ENCODE measurements around the gene ESRP2.

Gene ESRP2

DNA sequence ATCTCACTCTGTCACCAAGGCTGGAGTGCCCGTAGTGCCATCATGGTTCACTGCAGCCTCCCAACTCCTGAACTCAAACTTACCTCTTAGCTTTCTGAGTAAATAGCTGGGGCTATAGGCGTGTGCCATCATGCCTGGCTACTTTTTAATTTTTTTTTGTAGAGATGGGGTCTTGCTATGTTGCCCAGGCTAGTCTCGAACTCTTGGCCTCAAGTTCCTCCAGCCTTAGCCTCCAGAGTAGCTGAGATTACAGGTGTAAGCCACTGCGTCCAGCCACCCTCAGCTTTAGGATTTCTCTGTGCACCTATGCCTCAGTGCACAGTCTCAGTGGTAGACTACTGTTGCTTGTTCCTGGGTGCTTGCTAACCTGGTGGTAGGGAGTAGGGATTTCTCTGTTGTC, 33.9 kb upstream of the ESRP2 start:
- CTCF ChIA-PET, result no interaction called here
- H3K4me1 ChIP-seq (ENCODE audit: control insufficient read depth, insufficient read depth, low read length), result peaks cover 17% of the 10 kb centered on the region
- no peak overlapping the region for H3K4me3 ChIP-seq (ENCODE audit: low read depth, low read length)
- no peaks in the 10 kb centered on the region for H3K9me3 ChIP-seq (ENCODE audit: control insufficient read depth, insufficient read depth, low read depth, low read length)
- TF ChIP-seq ZNF146 (tag by site-specific recombination; IDR thresholded peaks at IDR 0.05) (no peak), ZNF473 (tag by site-specific recombination; IDR thresholded peaks at IDR 0.05) (no peak), ZNF560 (tag by site-specific recombination; IDR thresholded peaks at IDR 0.05; ENCODE audit: borderline replicate concordance) (no peak), ZNF521 (tag by site-specific recombination; IDR thresholded peaks at IDR 0.05) (no peak), ZNF629 (tag by site-specific recombination; IDR thresholded peaks at IDR 0.05) (no peak), IKZF3 (tag by site-specific recombination; IDR thresholded peaks at IDR 0.05) (no peak), KLF9 (tag by site-specific recombination; IDR thresholded peaks at IDR 0.05; ENCODE audit: low read depth) (no peak), ZNF529 (tag by site-specific recombination; IDR thresholded peaks at IDR 0.05; ENCODE audit: insufficient replicate concordance) (no peak), KLF7 (tag by site-specific recombination; IDR thresholded peaks at IDR 0.05; ENCODE audit: borderline replicate concordance) (no peak), YY2 (tag by site-specific recombination; IDR thresholded peaks at IDR 0.05) (no peak), ZNF561 (tag by site-specific recombination; IDR thresholded peaks at IDR 0.05; ENCODE audit: borderline replicate concordance) (no peak), ZNF121 (tag by site-specific recombination; IDR thresholded peaks at IDR 0.05) (peak; percentile 94), ZBTB20 (tag by site-specific recombination; IDR thresholded peaks at IDR 0.05) (0 out of 2 replicates have a peak, but pooled peaks have one; percentile 28)
- TF ChIP-seq, protein P1, sequence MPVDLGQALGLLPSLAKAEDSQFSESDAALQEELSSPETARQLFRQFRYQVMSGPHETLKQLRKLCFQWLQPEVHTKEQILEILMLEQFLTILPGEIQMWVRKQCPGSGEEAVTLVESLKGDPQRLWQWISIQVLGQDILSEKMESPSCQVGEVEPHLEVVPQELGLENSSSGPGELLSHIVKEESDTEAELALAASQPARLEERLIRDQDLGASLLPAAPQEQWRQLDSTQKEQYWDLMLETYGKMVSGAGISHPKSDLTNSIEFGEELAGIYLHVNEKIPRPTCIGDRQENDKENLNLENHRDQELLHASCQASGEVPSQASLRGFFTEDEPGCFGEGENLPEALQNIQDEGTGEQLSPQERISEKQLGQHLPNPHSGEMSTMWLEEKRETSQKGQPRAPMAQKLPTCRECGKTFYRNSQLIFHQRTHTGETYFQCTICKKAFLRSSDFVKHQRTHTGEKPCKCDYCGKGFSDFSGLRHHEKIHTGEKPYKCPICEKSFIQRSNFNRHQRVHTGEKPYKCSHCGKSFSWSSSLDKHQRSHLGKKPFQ (tag by site-specific recombination; IDR thresholded peaks at IDR 0.05), result no peak
- TF ChIP-seq, protein P2, sequence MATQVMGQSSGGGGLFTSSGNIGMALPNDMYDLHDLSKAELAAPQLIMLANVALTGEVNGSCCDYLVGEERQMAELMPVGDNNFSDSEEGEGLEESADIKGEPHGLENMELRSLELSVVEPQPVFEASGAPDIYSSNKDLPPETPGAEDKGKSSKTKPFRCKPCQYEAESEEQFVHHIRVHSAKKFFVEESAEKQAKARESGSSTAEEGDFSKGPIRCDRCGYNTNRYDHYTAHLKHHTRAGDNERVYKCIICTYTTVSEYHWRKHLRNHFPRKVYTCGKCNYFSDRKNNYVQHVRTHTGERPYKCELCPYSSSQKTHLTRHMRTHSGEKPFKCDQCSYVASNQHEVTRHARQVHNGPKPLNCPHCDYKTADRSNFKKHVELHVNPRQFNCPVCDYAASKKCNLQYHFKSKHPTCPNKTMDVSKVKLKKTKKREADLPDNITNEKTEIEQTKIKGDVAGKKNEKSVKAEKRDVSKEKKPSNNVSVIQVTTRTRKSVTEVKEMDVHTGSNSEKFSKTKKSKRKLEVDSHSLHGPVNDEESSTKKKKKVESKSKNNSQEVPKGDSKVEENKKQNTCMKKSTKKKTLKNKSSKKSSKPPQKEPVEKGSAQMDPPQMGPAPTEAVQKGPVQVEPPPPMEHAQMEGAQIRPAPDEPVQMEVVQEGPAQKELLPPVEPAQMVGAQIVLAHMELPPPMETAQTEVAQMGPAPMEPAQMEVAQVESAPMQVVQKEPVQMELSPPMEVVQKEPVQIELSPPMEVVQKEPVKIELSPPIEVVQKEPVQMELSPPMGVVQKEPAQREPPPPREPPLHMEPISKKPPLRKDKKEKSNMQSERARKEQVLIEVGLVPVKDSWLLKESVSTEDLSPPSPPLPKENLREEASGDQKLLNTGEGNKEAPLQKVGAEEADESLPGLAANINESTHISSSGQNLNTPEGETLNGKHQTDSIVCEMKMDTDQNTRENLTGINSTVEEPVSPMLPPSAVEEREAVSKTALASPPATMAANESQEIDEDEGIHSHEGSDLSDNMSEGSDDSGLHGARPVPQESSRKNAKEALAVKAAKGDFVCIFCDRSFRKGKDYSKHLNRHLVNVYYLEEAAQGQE (tag by site-specific recombination; IDR thresholded peaks at IDR 0.05), result no peak
- TF ChIP-seq, protein P3, sequence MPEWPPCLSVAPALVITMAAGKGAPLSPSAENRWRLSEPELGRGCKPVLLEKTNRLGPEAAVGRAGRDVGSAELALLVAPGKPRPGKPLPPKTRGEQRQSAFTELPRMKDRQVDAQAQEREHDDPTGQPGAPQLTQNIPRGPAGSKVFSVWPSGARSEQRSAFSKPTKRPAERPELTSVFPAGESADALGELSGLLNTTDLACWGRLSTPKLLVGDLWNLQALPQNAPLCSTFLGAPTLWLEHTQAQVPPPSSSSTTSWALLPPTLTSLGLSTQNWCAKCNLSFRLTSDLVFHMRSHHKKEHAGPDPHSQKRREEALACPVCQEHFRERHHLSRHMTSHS (tag by site-specific recombination; IDR thresholded peaks at IDR 0.05), result no peak
- POLR2A ChIA-PET, result no interaction called here
- no peak overlapping the region for H3K27ac ChIP-seq (ENCODE audit: extremely low read depth, low read depth, low read length)
- H3K36me3 ChIP-seq (ENCODE audit: control insufficient read depth in 2 of 2, insufficient read depth in 1 of 2, low read length in 2 of 2), result peaks cover 0 to 31% of the 10 kb centered on the region in 2 experiments; a peak in 2 of 3 replicates

DNA sequence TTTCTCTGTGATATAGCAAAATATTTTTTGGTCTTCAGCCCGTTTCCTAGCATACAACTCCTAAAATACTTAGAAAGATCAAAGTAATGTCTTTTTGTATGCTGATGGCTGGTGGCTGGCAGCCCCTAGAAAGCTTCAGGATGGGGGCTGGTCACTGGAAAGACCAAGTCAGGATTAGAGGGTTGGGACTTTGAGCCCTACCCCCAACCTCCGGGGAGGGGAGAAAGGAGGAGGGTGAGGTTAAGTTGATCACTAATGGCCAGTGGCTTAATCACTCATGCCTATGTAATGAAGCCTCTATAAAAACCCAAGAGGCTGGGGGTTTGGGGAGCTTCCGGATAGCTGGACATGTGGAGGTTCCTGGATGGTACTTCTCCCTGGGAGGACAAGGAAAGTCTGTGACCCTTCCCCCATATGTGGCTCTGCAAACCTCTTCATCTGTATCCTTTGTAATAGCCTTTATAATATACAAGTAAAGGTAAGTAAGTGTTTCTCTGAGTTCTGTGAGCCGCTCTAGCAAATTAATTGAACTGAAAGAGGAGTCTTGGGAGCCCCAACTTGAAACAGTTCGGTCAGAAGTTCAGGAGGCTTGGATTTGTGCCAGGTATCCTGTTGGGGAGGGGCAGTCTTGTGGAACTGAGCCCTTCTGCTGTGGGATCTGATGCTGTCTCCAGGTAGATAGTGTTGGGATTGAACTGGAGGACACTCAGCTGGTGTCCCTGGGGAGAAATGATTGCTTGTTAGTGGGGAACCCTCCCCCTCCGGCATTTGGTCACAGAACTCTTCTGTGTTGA, 31.9 kb upstream of the ESRP2 start:
- H3K27ac ChIP-seq (ENCODE audit: extremely low read depth, low read depth, low read length), result no peak overlapping the region
- H3K36me3 ChIP-seq (ENCODE audit: control insufficient read depth in 2 of 2, insufficient read depth in 1 of 2, low read length in 2 of 2), result peaks cover 0 to 11% of the 10 kb centered on the region in 2 experiments; a peak in 2 of 3 replicates
- H3K4me3 ChIP-seq (ENCODE audit: low read depth, low read length), result no peak overlapping the region
- H3K4me1 ChIP-seq (ENCODE audit: control insufficient read depth, insufficient read depth, low read length), result peaks cover 17% of the 10 kb centered on the region
- ChIA-PET POLR2A (interaction anchor here (0.8 kb wide), 1 partner anchor 43 kb away, joined by 3 read pairs; the partner anchor contains the start of genes PRMT7 and SLC7A6OS), CTCF (interaction anchor here (2.5 kb wide), 1 partner anchor 61 kb away, joined by 9 read pairs; no protein-coding TSS in a partner anchor)
- H3K9me3 ChIP-seq (ENCODE audit: control insufficient read depth, insufficient read depth, low read depth, low read length), result no peaks in the 10 kb centered on the region
- TF ChIP-seq ZNF561 (tag by site-specific recombination; IDR thresholded peaks at IDR 0.05; ENCODE audit: borderline replicate concordance), result no peak
- no peak for TF ChIP-seq TRIM28 (IDR thresholded peaks at IDR 0.05; ENCODE audit: borderline replicate concordance, low read length)
- TF ChIP-seq, protein P4, sequence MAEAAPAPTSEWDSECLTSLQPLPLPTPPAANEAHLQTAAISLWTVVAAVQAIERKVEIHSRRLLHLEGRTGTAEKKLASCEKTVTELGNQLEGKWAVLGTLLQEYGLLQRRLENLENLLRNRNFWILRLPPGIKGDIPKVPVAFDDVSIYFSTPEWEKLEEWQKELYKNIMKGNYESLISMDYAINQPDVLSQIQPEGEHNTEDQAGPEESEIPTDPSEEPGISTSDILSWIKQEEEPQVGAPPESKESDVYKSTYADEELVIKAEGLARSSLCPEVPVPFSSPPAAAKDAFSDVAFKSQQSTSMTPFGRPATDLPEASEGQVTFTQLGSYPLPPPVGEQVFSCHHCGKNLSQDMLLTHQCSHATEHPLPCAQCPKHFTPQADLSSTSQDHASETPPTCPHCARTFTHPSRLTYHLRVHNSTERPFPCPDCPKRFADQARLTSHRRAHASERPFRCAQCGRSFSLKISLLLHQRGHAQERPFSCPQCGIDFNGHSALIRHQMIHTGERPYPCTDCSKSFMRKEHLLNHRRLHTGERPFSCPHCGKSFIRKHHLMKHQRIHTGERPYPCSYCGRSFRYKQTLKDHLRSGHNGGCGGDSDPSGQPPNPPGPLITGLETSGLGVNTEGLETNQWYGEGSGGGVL (tag by site-specific recombination; IDR thresholded peaks at IDR 0.05), result peak; percentile 20; the same call in 1 of the 2 replicates
- TF ChIP-seq WT1 (tag by site-specific recombination; IDR thresholded peaks at IDR 0.05), result no peak
- no peak for TF ChIP-seq ZNF112 (tag by site-specific recombination; IDR thresholded peaks at IDR 0.05)
- TF ChIP-seq, protein P5, sequence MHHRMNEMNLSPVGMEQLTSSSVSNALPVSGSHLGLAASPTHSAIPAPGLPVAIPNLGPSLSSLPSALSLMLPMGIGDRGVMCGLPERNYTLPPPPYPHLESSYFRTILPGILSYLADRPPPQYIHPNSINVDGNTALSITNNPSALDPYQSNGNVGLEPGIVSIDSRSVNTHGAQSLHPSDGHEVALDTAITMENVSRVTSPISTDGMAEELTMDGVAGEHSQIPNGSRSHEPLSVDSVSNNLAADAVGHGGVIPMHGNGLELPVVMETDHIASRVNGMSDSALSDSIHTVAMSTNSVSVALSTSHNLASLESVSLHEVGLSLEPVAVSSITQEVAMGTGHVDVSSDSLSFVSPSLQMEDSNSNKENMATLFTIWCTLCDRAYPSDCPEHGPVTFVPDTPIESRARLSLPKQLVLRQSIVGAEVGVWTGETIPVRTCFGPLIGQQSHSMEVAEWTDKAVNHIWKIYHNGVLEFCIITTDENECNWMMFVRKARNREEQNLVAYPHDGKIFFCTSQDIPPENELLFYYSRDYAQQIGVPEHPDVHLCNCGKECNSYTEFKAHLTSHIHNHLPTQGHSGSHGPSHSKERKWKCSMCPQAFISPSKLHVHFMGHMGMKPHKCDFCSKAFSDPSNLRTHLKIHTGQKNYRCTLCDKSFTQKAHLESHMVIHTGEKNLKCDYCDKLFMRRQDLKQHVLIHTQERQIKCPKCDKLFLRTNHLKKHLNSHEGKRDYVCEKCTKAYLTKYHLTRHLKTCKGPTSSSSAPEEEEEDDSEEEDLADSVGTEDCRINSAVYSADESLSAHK (tag by site-specific recombination; IDR thresholded peaks at IDR 0.05), result peak; percentile 88
- TF ChIP-seq ZNF426 (tag by site-specific recombination; IDR thresholded peaks at IDR 0.05), result no peak
- TF ChIP-seq ZNF521 (tag by site-specific recombination; IDR thresholded peaks at IDR 0.05), result no peak
- no peak for TF ChIP-seq ZSCAN30 (tag by site-specific recombination; IDR thresholded peaks at IDR 0.05)
- TF ChIP-seq SP2 (tag by site-specific recombination; IDR thresholded peaks at IDR 0.05), result peak; percentile 26; the same call in 1 of the 2 replicates
- TF ChIP-seq ZNF473 (tag by site-specific recombination; IDR thresholded peaks at IDR 0.05), result no peak

Measured in HEK293 (cell line).